ENCODE results near the gene SAA2.
A peak's percentile ranks its signal among the peaks of the same experiment; 100 is the strongest.
"Not testable (repeated sequence)": the region's sequence is repeated elsewhere in the genome, so short reads cannot be mapped to it uniquely, and the experiment has no call there.

SAA2 gene

DNA sequence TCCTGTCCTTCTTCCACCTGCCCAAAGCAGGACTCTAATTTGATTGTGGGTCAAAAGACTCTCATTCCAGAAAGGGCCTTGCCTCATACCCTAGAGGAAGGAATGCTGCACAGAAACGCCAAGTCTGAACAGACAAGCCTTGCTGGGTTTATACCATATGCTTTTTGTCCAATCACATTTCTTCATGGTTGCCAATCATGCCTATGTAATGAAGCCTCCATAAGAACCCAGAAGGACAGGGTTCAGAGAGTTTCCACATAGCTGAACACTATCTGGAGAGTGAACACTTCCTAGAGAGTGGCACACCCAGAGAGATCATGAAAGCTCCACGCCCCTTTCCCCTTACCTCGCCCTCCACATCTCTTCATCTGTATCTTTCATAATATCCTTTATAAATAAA lies 4.8 kb upstream of the SAA2 start:
- DNase-seq (ENCODE audit: low spot score): no peak

DNA sequence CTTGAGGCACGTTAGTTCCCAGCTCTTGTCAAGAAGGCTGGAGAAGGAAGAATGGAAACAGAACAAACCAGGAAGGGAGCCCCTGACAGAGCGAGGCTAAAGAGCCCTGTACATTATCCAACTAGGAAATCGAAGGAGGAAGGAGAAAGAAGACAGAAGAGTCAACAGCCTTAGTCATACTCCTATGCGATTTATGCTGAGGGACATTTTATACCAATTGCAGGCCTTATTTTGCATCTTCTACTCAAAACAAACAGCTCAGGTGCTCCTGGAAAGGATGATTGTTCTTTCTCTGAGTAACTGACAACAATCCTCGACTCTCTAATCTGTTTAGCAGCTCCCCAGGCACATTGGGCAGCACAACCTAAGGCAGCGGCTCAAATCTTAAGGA lies 1.3 kb downstream of the SAA2 start:
- DNase-seq (ENCODE audit: low spot score): not testable (repeated sequence)

DNA sequence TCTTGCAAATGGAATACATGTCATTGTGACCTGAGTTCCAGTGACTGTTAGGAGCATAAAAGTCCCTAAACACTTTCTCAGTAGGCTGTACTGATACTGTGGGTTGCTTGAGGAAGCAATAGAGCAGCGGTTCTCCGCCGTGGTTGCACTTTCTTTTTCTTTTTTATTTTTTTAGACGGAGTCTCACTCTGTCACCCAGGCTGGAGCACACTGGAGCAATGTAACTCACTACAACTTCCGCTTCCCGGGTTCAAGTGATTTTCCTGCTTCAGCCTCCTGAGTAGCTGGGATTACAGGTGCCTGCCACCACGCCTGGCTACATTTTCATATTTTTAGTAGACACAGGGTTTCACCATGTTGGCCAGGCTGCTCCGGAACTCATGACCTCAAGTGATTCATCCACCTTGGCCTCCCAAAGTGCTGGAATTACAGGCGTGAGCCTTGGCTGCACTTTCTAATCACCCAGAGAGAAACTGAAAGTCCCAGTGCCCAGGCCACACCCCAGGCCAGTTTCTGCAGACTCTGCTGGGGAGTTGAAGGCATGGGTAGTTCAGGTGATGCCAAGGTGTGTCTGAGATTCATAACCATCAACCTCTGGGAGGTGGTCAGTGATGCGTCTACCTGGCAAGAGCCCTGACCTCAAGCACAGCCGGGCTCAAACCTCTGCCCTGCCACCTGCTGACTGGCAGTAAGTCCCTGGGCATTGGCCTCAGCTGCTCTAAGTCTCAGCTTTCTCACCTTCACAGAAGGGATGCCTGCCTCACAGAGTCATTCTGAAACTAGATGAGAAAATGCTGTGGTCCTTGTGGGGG lies 1.9 kb downstream of the SAA2 start:
- DNase-seq (ENCODE audit: low spot score): not testable (repeated sequence)

DNA sequence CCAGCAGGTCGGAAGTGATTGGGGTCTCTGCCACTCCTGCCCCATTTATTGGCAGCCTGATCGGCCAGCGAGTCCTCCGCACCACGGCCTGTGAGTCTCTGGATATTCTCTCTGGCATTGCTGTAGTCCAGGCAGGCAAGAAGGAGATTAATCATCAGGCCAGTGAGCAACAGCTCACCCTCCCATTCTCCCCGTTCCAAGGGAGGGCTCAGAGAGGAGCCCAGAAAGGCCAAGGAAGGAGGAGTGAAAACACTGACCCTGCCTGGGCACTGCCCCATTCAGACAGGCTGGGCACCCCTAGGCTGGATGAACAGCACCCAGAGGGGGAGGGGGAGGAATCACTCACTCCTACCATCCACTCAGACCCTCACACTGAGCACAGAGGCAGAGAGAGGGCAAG lies 3.1 kb downstream of the SAA2 start:
- DNase-seq (ENCODE audit: low spot score): no peak

DNA sequence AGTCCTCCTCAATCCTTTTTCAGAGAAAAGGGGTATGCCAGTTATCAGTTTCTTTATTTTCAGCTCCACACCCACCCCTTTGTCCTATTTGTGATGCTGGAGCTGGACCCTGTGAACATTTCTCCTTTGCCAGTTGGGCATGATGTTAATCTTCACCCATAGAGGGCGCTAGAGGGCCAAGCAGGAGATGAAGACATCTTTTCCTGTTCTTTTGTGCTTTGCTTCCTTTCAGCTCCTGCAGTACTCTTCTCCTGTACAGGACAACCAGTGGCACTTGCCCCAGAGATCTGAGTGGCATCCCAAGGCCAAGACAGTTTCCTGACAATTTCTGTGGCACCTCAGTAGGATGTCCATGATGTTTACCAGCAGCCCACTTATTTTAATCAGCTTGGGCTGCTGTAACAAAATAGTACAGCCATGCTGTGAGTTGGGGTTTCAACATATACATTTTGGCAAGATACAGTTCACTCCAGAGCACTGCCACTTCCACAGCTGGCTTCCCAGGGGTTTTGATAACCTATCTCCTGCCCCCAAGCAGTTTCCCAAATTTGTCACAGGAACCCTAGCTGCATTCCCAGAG lies 4.6 kb downstream of the SAA2 start:
- peak; percentile 57 for DNase-seq (ENCODE audit: low spot score)

DNA sequence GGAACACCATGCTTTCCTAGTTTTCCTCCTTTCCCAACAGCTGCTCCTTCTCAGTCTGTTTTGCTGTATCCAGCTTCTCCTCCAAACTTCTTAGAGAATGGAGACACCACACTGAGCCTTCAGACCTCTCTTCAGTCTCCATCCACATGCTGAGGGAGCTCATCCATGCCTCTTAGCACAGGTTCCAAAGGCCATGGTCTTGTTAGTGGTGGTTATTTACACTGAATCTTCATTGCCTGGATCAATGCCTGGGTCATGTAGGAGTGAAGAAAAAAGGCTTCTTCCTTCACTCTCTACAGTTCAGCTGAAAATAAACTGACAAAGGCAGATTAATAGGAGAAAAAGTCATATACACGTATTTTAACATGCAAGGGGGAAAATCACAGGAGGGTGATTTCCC lies 8.8 kb downstream of the SAA2 start:
- DNase-seq (ENCODE audit: low spot score): no peak

DNA sequence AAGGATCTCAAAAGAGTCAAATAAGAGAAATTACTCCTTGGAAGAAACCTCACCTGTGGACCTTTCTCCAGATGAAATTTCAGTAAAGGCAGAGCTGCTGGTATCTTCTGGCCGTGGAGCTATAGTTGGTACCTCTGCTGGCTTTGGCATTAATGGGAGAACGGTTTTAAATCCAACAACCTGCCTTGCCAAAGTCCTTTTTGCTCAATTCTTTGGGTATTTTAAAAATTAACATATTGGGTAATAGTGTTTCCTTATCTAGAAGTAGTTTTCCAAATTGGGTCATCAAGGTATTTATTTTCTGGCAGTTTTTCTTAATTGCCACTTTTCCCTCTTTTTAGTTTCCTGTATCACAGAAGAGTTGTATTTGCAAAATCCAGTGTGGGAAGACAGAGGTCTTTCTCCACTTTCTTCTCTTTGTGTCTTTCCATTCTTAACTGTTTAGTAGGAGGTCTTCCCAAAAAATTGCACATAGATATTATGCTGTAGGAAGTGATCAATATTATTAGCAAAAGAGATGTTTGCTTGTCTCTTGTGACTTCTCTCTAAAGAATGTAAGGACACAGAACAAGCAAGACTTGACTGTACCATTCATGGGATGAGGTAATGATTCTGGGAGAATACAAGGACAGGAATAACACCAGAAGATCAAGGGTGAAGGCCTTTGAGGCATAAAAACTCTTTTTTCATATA lies 11.7 kb downstream of the SAA2 start, which contains the start of gene SAA4:
TSS of gene SAA4 (minus strand) at position 139 of the 693 bp plus-strand sequence. CDS start 876 bp downstream, outside the sequence.
- DNase-seq (ENCODE audit: low spot score): no peak

DNA sequence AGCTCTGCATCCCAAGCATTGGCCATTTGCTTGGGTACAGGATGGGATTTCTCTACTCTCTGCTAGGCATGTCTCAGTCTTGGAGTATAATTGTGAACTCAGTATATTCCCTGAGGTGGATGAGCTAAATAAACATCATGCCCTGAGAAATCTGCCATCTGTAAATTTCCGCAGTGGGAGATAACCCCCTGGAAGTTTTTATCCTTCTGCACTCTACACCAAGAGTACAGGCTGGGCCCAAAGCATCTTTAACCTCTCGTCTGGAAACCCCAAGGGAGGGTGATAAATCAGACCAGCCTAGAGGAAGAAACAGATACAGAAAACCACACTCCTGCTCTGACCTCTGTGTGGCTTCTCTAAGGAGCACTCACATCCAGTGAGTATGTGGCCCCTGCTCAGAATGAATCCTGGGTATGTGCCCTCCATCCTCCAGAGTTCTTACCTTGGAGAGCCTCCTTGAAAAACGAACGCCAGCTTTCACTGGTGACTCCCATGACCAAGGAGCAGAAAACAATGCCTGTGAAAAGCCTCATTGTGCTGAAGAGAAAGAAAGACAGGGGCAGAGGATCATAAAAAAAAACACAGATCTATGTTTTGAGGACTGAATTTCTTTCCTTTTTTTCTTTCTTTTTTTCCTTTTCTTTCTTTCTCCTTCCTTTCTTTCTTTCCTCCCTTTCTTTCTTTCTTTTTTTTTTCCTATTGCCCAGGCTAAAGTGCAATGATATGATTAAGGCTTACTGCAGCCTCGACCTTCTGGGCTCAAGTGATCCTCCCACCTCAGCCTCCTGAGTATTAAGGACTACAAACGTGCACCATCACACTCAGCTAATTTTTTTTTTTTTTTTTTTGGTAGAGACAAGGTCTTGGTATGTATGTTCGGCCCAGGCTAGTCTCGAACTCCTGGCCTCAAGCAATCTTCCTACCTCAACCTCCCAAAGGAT lies 12.8 kb downstream of the SAA2 start:
- no peak for DNase-seq (ENCODE audit: low spot score)

DNA sequence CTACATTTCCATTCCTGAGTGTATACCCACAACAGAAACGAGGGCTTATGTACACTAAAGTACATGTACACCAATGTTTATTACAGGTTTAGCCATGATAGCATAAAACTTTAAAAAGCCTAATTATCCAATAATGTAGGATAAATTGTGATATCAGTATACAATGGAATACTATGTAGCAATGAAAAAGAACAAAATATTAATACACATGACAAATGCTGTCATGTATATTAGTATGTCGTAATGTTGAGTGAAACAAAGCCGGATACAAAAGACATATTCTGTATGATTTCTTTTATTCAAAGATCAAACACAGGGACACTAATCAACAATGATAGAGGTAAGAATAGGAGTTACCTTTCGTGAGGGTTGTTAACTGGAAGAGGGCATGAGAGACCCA lies 14.6 kb downstream of the SAA2 start:
- DNase-seq (ENCODE audit: low spot score): no peak

DNA sequence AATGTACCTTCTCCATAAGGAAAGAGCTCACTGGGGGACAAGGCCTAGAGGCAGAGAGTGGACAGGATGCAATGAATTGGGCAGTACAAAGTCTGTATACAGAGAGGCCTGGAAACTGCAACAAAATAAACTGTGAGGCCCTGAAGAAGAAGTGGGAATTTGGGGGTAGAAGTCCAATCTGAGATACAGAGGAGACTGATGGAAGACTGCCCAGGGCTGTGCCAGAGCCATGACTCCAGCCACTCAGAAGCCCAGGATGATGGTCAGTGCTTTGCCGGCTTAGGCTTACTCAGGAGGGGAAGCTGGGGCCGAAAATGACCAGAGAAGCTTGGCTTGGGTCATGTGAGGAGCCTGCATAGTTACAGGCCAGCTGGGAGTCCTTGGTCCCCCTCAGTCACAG lies 17.6 kb downstream of the SAA2 start:
- DNase-seq (ENCODE audit: low spot score): no peak

DNA sequence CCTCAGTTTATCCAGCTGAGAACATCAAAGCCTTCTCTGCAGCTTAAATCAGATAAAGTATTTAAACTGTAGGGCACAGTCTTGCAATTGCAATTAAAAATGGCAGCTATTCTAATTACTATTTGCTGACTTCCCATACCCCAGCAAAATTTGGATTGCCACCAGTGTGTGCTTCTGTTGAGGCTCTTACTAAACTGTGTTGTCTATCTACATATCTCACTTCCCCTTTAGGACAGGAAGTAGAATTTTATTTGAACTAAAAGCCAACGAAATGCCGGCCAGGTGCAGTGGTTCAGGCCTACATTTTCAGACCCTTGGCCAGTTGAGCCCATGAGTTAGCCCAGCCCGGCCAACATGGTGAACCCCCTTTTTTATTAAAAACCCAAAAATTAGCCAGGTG lies 19.0 kb downstream of the SAA2 start:
- DNase-seq (ENCODE audit: low spot score): no peak

DNA sequence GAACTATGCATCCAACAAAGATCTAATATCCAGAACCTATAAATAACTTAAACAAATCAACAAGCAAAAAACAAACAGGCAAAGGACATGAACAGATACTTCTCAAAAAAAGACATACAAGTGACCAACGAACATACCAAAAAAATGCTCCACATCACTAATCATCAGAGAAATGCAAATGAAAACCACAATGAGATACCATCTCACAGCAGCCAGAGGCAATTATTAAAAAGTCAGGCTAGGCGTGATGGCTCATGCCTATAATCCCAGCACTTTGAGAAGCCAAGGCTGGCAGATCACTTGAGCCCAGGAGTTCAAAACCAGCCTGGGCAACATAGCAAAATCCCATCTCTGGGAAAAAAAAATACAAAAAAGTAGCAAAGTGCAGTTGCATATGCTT lies 22.6 kb downstream of the SAA2 start:
- no peak for DNase-seq (ENCODE audit: low spot score)

DNA sequence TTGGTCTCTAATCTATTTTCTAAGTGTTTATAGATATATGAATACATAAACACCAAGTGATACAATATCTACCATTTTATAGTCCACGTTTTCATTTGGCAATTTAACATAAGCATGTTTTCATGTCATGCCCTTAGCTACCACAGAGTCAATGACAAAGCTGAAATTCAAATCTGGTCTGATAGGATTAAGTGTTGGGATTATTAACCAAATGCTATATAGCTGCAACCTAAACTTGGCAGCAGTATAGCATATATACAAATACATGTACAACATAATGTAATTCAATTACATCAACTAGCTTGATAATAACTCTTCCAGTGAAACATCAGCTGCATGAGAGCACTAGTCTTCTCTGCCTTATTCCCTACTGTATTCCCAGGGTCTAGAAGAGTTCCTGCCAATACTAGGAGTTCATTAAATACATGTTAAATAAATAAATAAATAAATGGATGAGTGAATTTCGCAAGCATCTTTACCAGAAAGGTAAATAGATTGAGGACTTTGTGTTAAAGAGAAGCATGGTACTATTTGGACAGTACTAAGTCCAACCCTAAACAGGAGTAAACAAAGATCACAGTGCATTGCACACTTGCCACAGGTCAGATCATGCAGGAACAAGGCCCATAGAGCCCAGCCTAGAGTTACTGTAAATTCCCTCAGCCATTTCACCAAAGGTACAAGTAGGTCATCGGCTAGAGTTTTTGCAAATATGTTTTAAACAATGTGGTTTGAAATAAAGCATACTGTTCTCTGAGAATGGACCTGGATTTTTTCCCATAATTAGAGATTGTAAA lies 24.7 kb downstream of the SAA2 start:
- DNase-seq (ENCODE audit: low spot score): no peak

DNA sequence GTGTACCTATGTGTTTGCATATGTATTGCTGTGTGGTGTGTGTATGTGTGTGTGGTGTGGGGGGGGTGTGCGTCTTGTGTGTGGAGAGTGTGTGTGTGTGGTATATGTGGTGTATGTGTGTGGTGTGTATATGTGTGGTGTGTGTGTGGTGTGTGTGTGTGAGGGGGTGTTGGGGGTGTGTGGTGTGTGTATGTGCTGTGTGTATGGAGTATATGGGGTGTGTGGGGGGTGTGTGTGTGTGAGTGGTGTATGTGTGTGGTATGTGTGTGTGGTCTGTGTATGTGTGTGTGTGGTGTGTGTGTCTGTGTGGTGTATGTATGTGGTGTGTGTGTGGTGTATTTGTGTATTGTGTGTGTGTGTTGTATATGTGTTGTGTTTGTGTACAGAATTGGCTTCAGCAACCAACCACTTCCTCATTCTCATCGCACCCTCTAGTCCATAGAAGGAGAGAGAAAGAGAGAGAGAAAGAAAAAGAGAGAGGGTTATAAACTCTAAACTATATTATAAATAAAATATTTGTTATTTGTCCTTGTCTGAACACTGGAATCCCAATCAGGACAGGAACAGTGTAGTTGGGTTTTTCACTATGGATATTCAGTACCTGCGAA lies 25.6 kb downstream of the SAA2 start:
- no peak for DNase-seq (ENCODE audit: low spot score)

DNA sequence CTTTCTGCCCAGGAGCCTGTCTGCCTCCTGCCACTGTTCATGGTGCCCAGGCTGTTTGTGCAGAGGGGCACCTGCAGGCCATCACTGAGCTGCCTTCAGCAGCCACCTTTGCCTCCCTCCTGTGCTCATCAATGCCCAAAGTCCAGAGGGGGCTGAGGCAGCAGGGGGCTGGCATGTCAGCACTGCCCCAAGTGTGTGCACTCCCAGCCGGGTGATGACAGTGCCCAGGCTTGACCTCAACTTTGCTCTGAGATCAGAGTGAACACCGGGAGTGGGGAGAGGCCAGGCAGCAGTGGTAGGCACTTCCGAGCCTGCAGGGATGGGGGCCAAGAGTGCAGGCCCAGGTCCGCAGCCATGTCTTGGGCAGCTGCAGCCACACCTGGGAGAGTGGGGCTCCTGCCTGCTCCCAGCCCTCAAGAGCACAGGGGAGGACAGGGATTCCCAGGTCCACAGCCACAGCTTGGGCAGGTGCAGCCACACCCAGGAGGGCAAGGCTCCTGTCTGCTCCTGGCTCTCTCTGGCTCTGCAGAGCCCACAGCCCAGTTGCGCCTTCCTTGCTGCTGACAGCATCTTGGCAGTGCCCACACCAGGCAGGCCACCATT lies 27.1 kb downstream of the SAA2 start:
- DNase-seq (ENCODE audit: low spot score): no peak

DNA sequence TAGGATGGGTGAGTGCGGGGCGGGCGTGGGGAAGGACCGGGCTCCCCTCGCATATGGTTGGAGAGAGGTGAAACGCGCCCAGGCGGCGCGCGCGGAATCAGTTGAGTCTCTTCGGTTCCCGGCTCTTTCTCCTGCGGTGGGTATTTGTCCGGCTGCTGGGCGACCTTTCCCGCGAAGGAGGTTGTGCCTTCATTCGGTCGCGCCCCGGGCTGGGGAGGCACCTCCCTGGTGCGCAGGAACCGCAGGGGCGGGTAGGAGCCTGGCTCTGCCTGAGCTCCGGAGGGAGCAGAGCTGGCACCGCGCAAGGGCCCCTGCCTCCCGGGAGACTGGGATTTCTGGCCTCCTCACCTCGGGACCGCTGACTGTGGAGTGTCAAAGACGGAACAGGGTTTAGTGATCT lies 39.4 kb downstream of the SAA2 start:
- DNase-seq (ENCODE audit: low spot score): no peak

DNA sequence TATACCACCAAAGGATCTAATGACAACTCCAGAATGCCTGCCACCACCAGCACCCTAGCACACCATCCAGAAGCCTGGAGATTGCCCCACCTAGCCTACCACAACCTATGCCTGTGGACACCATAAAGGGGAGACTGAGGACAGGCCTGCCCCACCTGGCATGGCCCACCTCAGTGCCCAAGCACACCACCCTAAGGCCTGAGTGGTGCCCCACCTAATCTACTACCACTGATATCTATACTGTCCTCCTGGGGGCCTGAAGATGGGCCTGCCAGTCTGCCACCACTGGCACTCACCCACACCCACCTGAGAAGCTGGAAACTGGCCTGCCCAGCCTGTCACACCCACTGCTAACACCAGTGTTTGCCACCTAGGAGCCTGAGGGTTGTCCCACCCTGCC lies 43.7 kb downstream of the SAA2 start:
- no peak for DNase-seq (ENCODE audit: low spot score)

DNA sequence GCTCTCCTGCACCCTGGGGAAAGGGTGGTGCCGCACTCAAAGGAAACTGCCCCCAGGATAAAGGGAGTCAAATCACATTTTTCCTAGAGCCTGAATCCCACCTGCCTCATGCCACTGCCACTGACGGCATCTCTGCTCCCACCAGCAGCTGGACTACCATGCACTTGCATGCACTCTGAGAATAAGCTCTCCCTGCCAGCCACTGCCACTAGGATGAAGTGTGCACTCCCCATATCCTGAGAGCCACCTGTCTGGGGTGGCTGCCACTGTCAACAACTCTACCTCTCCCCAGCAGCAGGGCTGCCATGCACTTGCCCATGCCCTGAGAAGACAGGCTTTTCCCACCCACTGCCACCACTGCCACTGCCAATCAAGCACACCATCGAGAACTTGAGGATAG lies 44.2 kb downstream of the SAA2 start:
- no peak for DNase-seq (ENCODE audit: low spot score)

DNA sequence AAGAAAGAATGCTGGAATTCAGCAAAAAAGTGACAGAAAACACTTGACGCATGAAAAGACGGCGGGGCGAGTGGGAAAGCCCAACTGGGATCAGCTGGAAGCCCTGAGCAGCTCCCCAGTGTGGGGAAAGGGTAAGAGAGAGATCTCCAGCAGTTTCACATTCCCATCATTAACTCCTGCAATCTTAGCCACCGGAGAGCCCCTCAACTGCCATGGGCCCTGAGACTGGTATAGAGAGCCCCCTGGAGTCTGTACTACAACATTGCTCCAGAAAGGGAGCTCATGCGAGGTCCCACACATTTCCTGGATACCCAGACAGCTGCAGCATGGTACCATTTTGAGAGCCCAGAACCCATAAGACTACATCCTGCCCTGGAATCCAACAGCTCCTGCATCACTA lies 44.7 kb downstream of the SAA2 start:
- peak; percentile 26 for DNase-seq (ENCODE audit: low spot score)

DNA sequence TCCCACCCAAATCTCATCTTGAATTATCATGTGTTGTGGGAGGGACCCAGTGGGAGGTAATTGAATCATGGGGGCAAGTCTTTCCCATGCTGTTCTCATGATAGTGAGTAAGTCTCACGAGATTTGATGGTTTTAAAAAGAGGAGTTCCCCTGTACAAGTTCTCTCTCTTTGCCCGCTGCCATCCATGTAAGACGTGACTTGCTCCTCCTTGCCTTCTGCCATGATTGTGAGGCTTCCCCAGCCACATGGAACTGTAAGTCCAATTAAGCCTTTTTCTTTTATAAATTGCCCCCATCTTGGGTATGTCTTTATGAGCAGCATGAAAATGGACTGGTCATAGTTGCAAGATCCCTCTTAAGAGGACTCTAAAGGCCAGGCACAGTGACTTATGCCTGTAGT lies 50.7 kb downstream of the SAA2 start:
- DNase-seq (ENCODE audit: low spot score): not testable (repeated sequence)

All from SK-N-DZ (cell line).